IPS DF 4.7 (cell line): ENCODE data around the gene IFIT1.
"Not testable (repeated sequence)": the region's sequence is repeated elsewhere in the genome, so short reads cannot be mapped to it uniquely, and the experiment has no call there.

Experiments
- DNase-seq: peaks from one replicate; pipeline ENCODE4 v3.0.0-alpha.2; 2013; ENCODE audit warnings: low spot score; ENCODE audit errors: extremely low read depth

Gene IFIT1

GRCh38 chr10:89428877-89429276, 36.5 kb downstream of the IFIT1 start:
- DNase-seq = no peak

GRCh38 chr10:89431977-89432376, 39.6 kb downstream of the IFIT1 start:
- DNase-seq = no peak

- DNase-seq = no peak
Measured at GRCh38 chr10:89438525-89438924, 46.1 kb downstream of the IFIT1 start.

- no peak for DNase-seq
Measured at GRCh38 chr10:89440226-89441009, 48.0 kb downstream of the IFIT1 start.

DNA sequence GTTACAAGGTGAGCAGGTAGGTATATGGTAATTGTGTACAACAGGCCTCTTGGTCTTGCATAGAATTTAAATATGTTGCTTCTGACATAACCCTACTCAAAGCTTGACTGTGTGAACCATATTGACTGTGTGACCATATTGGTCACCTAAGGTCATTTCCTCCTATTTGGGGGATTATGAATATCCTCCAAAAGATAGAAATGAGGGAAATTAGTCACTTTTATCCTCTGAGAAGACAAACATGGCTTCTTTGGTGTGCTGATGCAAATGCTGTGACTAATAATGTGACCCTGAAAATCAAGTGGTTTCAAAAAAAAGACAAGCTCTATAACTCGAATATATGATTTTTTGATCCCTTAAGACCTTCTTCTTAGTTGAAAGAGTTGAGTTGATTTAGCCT, 49.9 kb downstream of the IFIT1 start:
- no peak for DNase-seq

- not testable (repeated sequence) for DNase-seq
Measured at GRCh38 chr10:89444819-89445218, 52.4 kb downstream of the IFIT1 start.

- no peak for DNase-seq
Measured at GRCh38 chr10:89450901-89451300, 58.5 kb downstream of the IFIT1 start.

DNA sequence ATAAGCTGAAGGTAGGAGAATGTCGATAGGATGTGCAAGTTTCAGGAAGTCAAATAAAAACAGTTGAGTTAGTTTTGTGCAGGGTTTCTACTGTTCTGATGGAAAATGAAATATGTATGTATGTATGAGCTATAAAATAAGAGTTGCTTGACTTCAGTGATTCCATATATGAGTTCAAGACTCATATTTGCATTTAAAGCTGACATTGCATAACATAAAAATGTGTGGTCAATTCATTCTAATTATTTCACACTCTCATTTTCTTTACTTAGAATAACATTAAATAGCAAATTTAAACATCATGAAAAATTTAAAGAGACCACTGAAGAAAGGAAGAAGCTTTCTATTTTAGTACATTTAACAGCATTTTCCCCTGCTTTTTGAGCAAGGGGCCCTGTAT, 59.8 kb downstream of the IFIT1 start:
- DNase-seq = no peak

- DNase-seq = no peak
Measured at GRCh38 chr10:89454561-89455347, 62.3 kb downstream of the IFIT1 start.
